Thymus (tissue), 11 donors: Measurements from ENCODE around the gene PARVA. TPM values are rescaled to one million over a fixed set of nuclear protein-coding genes. Genes with fewer than 3 reads are reported as not detected.

Source experiments
- DNase-seq, 9 donors: peaks; one replicate each; pipeline ENCODE4 v3.0.0-alpha.2; 2013; ENCODE audit warnings: low spot score in 9 of 9, low read depth in 6 of 9, missing footprints in 1 of 9
- H3K27ac ChIP-seq, 2 donors: one replicate each; pipeline ENCODE4 v1.5.1; 2013; ENCODE audit warnings: control low read depth in 1 of 2, low read depth in 1 of 2, low read length in 1 of 2, mild to moderate bottlenecking in 1 of 2, moderate library complexity in 1 of 2
- H3K27me3 ChIP-seq, 2 donors: one replicate each; pipeline ENCODE4 v1.5.1; 2013; ENCODE audit warnings: low read length in 1 of 2; ENCODE audit not compliant: control insufficient read depth in 2 of 2, insufficient read depth in 1 of 2
- H3K36me3 ChIP-seq, 2 donors: one replicate each; pipeline ENCODE4 v1.5.1; 2013; ENCODE audit warnings: low read length in 1 of 2, mild to moderate bottlenecking in 1 of 2, moderate library complexity in 1 of 2; ENCODE audit not compliant: control insufficient read depth in 2 of 2, insufficient read depth in 2 of 2
- H3K4me1 ChIP-seq, 2 donors: one replicate each; pipeline ENCODE4 v1.5.1; 2013; ENCODE audit warnings: low read length in 2 of 2; ENCODE audit not compliant: control insufficient read depth in 2 of 2, insufficient read depth in 2 of 2
- H3K4me3 ChIP-seq, 2 donors: one replicate each; pipeline ENCODE4 v1.5.1; 2013; ENCODE audit warnings: low read length in 2 of 2, control low read depth in 1 of 2, mild to moderate bottlenecking in 1 of 2
- H3K9me3 ChIP-seq, 2 donors: one replicate each; pipeline ENCODE4 v1.5.1; 2013; ENCODE audit warnings: low read length in 1 of 2, mild to moderate bottlenecking in 1 of 2; ENCODE audit not compliant: control insufficient read depth in 2 of 2, insufficient read depth in 1 of 2
- WGBS: extraction: QIAGEN DNeasy Blood & Tissue Kit; methylation state at CpG from one replicate; pipeline ENCODE4 v1.1.7; 2013; 5-methylcytosine and 5-hydroxymethylcytosine counted together
- polyA plus RNA-seq: library from polyadenylated mRNA; stranded (reverse); fragments of 200-250 nt; gene quantifications from one replicate; pipeline ENCODE4 v1.2.3, GENCODE V29; 2013
- total RNA-seq: library from RNA; stranded (reverse); fragments of 120-200 nt; gene quantifications from one replicate; pipeline ENCODE4 v1.2.4, GENCODE V29; 2013
- donor health status: healthy.

The PARVA gene
- total and polyA plus RNA-seq, 2 donors, result 2.9 to 7.8 TPM

DNA sequence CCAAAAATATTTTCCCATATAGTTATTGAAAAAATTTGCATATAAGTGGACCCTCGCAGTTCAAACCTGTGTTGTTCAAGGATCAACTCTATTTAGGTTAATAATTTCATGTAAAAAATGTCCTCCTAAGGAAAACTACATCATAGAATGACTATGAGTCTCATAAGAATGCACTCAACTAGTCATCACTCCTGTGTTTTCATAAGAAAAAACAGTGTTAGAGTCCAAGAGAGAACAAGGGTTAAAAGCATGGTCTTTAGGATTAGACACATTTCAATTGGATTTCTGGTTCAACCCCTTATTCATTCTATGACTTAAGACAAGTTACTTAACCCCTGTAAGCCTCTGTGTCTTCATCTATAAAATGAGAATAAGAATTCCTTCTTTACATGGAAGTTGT is 5.1 kb downstream of the PARVA start:
- Histone ChIP-seq H3K4me3 (no peak overlapping the region), H3K27me3 (peaks cover 18 to 24% of the 10 kb centered on the region in 2 donors), H3K9me3 (no peaks in the 10 kb centered on the region), H3K36me3 (no peaks in the 10 kb centered on the region), H3K27ac (no peak overlapping the region), H3K4me1 (no peaks in the 10 kb centered on the region)
- DNase-seq, result no peak
- WGBS, result 95% methylated on average over 1 of the region's 1 CpG

DNA sequence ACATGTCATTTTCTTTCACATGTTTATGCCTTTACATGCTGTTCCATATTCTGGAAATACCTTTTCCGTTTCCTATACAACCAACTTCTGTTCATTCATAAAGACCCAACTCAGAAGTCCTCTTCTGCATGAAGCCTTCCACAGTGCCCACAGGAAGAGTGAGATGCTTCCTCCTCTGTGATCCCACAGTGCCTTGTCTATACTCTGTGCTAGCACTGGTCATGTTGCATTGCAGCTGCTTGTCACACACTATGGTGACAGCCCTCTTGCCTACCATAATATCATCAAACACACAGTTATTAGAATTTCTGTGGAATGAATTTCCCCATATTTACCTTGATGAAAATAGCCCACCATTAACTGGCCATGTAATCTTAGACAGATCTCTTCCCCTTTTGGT is 8.9 kb downstream of the PARVA start:
- Histone ChIP-seq H3K36me3 (no peaks in the 10 kb centered on the region), H3K27ac (no peak overlapping the region), H3K27me3 (peaks cover 0 to 6% of the 10 kb centered on the region in 2 donors), H3K4me1 (peaks cover 0 to 11% of the 10 kb centered on the region in 2 donors), H3K4me3 (no peak overlapping the region), H3K9me3 (no peaks in the 10 kb centered on the region)
- no peak for DNase-seq
- 95% methylated on average over 1 of the region's 1 CpG for WGBS

DNA sequence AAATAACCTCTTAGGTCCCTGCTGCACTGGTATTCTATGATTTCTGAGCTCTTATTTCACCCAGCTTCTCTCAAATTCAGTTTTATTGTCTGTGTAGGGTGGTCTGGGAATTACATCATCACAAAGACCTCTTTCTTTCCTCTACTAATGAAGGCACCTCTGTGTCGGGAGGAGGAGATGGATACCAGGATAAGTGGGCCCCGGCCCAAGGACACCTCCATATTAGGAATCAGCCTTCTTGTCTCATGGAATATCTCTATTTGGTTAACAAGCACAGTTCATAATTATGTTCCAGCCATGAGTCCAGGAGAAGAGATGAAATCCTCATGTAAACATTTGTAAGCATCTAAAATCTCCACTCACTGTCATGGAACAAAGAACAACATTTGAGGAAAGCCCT is 9.4 kb downstream of the PARVA start:
- peaks cover 0 to 11% of the 10 kb centered on the region in 2 donors for H3K4me1 ChIP-seq
- no peaks in the 10 kb centered on the region for H3K9me3 ChIP-seq
- no peak overlapping the region for H3K27ac ChIP-seq
- no peak for DNase-seq
- no peaks in the 10 kb centered on the region for H3K36me3 ChIP-seq
- H3K27me3 ChIP-seq, result peaks cover 0 to 6% of the 10 kb centered on the region in 2 donors
- H3K4me3 ChIP-seq, result no peak overlapping the region
- 93% methylated on average over 2 of the region's 2 CpGs for WGBS

DNA sequence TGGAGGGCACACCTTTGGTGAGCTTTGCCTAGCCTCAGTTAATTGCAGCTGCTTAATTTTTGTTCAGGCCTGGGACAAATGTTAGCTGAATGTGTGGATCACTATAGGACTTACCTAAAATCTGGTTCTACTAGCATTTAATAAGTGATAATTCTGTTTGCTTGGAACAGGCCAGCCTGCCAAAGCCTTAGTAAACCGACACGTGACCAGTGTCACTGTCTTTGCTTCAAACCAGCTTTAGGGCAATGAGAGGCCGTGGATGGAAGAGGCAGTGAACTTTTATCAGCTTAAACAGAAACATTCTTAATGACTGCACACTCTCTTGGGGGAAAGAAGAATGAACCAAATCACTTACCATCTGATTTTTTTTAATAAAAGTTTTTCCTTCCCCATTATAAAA is 10.8 kb downstream of the PARVA start:
- no peak overlapping the region for H3K27ac ChIP-seq
- WGBS, result 93% methylated on average over 3 of the region's 3 CpGs
- H3K4me1 ChIP-seq, result peaks cover 0 to 11% of the 10 kb centered on the region in 2 donors

DNA sequence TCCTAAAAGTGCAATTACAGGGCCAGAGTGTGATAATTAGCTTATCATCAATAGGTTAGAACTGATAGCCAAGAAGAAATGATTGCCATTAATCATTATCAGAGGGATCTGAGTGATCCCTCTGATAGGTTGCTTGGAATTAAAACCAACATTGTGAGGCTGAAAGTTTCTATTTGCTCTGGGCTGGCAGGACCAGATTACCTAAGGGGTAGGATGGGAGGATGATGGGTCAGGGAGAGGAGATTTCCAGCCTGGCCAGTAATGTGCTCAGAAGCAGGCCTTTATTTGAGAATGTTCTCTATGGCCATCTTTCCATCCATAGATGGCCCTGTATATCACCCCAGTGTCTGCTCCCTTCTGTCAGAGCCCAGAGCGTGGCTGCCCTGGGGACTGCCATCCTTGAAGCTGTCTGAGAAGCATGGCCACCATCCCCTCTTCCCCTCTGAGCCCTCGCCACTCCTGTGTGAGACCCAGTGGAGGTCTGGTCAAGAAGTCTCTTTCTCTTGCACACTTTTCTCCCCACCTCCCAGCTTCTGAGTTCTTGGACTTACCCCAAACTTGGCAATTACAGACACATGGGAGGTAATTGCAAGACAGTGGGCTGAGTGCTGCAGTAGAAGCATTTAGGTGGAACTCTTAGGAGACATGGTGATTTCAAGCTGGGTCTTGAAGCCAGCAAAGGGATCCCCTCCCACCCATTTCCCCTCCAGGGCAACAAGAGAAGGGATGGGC is 11.7 kb downstream of the PARVA start:
- no peak overlapping the region for H3K4me3 ChIP-seq
- no peaks in the 10 kb centered on the region for H3K9me3 ChIP-seq
- H3K36me3 ChIP-seq, result no peaks in the 10 kb centered on the region
- H3K27me3 ChIP-seq, result peaks cover 0 to 6% of the 10 kb centered on the region in 2 donors
- no peak for DNase-seq
- 94% methylated on average over 2 of the region's 2 CpGs for WGBS
- H3K27ac ChIP-seq, result no peak overlapping the region
- H3K4me1 ChIP-seq, result peaks cover 0 to 11% of the 10 kb centered on the region in 2 donors

More for the DNA sequence above, 10.8 kb downstream of the PARVA start:
- no peaks in the 10 kb centered on the region for H3K36me3 ChIP-seq
- no peaks in the 10 kb centered on the region for H3K9me3 ChIP-seq
- H3K27me3 ChIP-seq, result peaks cover 0 to 6% of the 10 kb centered on the region in 2 donors
- DNase-seq, result no peak
- H3K4me3 ChIP-seq, result no peak overlapping the region

DNA sequence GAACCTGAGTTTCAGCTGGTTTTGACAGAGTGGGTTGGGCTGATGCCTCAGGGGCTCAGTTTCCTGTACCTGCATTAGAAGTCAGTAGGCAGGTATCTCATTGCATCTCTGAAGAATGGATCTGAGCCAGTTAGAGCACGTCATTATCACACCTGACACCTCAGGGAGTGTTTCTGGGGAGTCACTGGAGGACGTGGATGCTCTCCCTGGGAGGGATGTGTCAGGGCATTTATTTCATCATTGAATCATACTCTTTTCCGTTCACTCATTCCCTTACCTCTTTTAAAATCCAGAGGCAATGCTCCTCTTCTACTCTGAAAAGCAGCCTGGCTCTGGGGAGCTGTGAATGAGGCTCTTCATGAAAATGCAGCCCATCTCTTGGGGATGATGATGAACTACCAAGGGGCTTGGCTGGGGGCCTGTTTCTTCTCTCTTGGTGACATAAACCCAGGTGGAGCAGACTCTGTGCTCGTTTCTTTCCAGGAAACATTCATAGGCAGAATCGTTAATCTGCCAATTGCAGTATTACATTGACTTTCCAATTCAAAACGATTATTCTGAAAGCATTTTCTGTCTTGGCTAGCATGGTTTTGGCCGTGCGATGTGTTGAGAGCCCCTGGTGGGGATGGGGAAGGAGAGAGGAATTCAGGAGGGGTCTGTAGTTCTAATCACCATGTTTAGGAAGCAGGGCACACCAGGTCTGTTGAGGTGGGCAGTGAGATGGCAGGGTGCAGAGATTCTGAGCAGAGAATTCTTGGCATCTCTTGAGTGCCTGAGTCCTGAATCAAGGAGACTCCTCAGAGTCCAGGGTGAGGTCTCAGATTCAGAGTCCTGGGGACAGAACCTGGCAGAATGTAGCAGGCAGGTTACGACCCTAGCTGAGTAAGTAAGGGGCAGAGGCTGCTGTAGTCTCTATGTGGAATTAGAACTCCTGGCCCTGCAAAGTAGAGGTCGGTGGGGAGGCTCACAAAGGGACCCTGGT is 12.6 kb downstream of the PARVA start:
- H3K9me3 ChIP-seq, result no peaks in the 10 kb centered on the region
- DNase-seq, result no peak
- H3K4me3 ChIP-seq, result no peak overlapping the region
- H3K27me3 ChIP-seq, result peaks cover 0 to 6% of the 10 kb centered on the region in 2 donors
- H3K36me3 ChIP-seq, result no peaks in the 10 kb centered on the region
- H3K4me1 ChIP-seq, result peaks cover 0 to 11% of the 10 kb centered on the region in 2 donors
- peak overlapping the region in 1 of 2 donors; percentile 58 for H3K27ac ChIP-seq
- 68% methylated on average over 10 of the region's 10 CpGs for WGBS

DNA sequence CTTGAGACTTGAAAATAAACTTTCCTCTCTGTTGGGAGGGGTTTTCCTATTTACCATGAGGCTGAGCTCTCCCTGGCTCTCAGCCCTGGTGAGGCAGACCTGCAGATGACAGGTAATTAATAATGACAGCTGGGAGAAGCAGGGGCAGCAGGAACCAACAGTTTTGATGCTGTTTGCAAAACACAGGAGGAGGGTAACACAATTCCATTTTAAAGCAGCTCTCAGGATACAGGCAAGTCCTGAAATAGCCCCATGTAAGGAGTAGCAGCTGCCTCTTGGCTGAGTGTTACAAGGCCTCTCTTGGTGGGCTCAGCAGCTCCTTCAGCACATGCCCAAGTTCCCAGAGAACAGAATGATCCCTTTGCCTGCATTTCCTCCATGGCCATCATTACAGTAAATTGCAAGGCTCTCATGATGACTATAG is 13.3 kb downstream of the PARVA start:
- DNase-seq, result no peak
- peaks cover 0 to 11% of the 10 kb centered on the region in 2 donors for H3K4me1 ChIP-seq
- H3K27me3 ChIP-seq, result peaks cover 0 to 6% of the 10 kb centered on the region in 2 donors
- H3K4me3 ChIP-seq, result no peak overlapping the region
- H3K9me3 ChIP-seq, result no peaks in the 10 kb centered on the region
- H3K27ac ChIP-seq, result no peak overlapping the region
- H3K36me3 ChIP-seq, result no peaks in the 10 kb centered on the region

DNA sequence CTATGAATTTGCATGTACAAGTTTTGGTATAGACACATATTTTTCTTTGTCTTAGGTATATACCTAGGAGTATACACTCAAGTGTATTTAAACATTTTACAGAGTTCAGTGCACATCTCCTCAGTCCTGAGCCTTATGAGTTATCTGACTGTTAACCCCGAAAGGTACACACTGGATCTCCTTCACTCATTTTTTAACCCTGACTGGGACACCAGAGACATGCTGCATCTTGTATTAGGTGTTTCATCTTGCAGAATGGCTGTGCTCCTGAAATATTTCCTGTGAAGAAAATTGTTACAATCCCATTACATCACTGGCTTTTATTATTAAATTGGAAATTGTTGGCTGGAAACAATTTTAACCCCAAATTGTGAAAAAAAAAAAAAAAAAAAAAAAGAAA is 15.3 kb downstream of the PARVA start:
- DNase-seq, result no peak
- H3K27ac ChIP-seq, result no peak overlapping the region
- H3K36me3 ChIP-seq, result no peaks in the 10 kb centered on the region
- 97% methylated on average over 1 of the region's 1 CpG for WGBS
- no peaks in the 10 kb centered on the region for H3K9me3 ChIP-seq
- H3K4me3 ChIP-seq, result no peak overlapping the region
- peaks cover 0 to 6% of the 10 kb centered on the region in 2 donors for H3K27me3 ChIP-seq
- H3K4me1 ChIP-seq, result peaks cover 0 to 11% of the 10 kb centered on the region in 2 donors

DNA sequence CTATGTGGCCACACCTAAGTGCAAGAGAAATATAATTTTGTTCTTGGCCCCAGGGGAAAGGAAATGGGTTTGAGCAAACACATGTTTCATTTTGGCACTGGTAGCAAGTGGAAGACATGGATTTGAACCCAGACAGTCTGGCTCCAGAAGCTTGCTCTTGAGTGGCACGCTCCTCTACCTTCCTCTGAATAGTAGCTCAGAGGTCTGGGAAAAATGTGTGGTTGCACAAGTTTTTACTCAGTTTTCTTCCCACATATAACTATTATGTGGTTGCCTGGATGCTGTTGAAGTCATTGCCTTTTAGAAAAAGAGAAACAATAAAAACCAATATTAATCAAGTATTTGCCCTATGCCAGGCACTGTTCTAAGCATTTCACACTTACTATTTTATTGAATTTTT is 16.3 kb downstream of the PARVA start:
- Histone ChIP-seq H3K27ac (no peak overlapping the region), H3K36me3 (no peaks in the 10 kb centered on the region), H3K27me3 (peaks cover 0 to 6% of the 10 kb centered on the region in 2 donors), H3K9me3 (no peaks in the 10 kb centered on the region), H3K4me1 (peaks cover 0 to 11% of the 10 kb centered on the region in 2 donors), H3K4me3 (no peak overlapping the region)
- 95% methylated on average over 1 of the region's 1 CpG for WGBS
- DNase-seq, result no peak
